ENCODE data around the gene GNA15.

GNA15 gene

GRCh38 chr19:3186160-3186688 lies 50.4 kb downstream of the GNA15 start:
- WGBS (ENCODE audit: insufficient coverage) = 0% methylated on average over 34 of the region's 38 CpGs
- Histone ChIP-seq H3K27ac (ENCODE audit: insufficient read depth in 1 of 2, low read depth in 1 of 2, low read length in 2 of 2, poor library complexity in 1 of 2, severe bottlenecking in 2 of 2) (peak overlapping the region in 1 of 2 experiments; percentile 79), H3K27me3 (replicated peaks in 2 of 5; ENCODE audit: control insufficient read depth in 4 of 5, insufficient read depth in 5 of 5, low read length in 4 of 5) (no peaks in the 10 kb centered on the region), H3K4me1 (ENCODE audit: control extremely low read depth in 1 of 4, control insufficient read depth in 4 of 4, insufficient read depth in 4 of 4, low read length in 3 of 4) (peaks cover 0 to 71% (median 61%) of the 10 kb centered on the region in 4 experiments), H3K9me3 (ENCODE audit: control extremely low read depth in 1 of 5, control insufficient read depth in 4 of 5, insufficient read depth in 2 of 5, low read depth in 1 of 5, low read length in 4 of 5) (no peaks in the 10 kb centered on the region), H3K36me3 (ENCODE audit: control insufficient read depth in 4 of 4, insufficient read depth in 4 of 4, low read length in 3 of 4) (peaks cover 2 to 47% (median 9%) of the 10 kb centered on the region in 4 experiments), H3K4me3 (ENCODE audit: control insufficient read depth in 1 of 7, extremely low read depth in 1 of 7, insufficient read depth in 4 of 7, low read depth in 2 of 7, low read length in 6 of 7) (peak overlapping the region; percentile 56 to 94 (median 85))
- DNase-seq = no peak
- ChIA-PET CTCF (no interaction called here), POLR2A (interaction anchor here (0.5 to 2.0 kb wide), 2 partner anchors 21 to 1018 kb away, joined by 4 to 7 read pairs; no protein-coding TSS in a partner anchor)

GRCh38 chr19:3186891-3187661 lies 51.2 kb downstream of the GNA15 start:
- peaks cover 2 to 51% (median 13%) of the 10 kb centered on the region in 4 experiments for H3K36me3 ChIP-seq (ENCODE audit: control insufficient read depth in 4 of 4, insufficient read depth in 4 of 4, low read length in 3 of 4)
- ChIA-PET CTCF (no interaction called here), POLR2A (interaction anchor here (0.5 kb wide), 1 partner anchor 1017 kb away, joined by 4 read pairs; no protein-coding TSS in a partner anchor)
- peak overlapping the region; percentile 56 to 94 (median 85) for H3K4me3 ChIP-seq (ENCODE audit: control insufficient read depth in 1 of 7, extremely low read depth in 1 of 7, insufficient read depth in 4 of 7, low read depth in 2 of 7, low read length in 6 of 7)
- DNase-seq = no peak
- peak overlapping the region in 1 of 2 experiments; percentile 79 for H3K27ac ChIP-seq (ENCODE audit: insufficient read depth in 1 of 2, low read depth in 1 of 2, low read length in 2 of 2, poor library complexity in 1 of 2, severe bottlenecking in 2 of 2)
- no peaks in the 10 kb centered on the region for H3K9me3 ChIP-seq (ENCODE audit: control extremely low read depth in 1 of 5, control insufficient read depth in 4 of 5, insufficient read depth in 2 of 5, low read depth in 1 of 5, low read length in 4 of 5)
- peaks cover 0 to 62% (median 54%) of the 10 kb centered on the region in 4 experiments for H3K4me1 ChIP-seq (ENCODE audit: control extremely low read depth in 1 of 4, control insufficient read depth in 4 of 4, insufficient read depth in 4 of 4, low read length in 3 of 4)
- 88% methylated on average over 19 of the region's 23 CpGs for WGBS (ENCODE audit: insufficient coverage)
- no peaks in the 10 kb centered on the region for H3K27me3 ChIP-seq (replicated peaks in 2 of 5; ENCODE audit: control insufficient read depth in 4 of 5, insufficient read depth in 5 of 5, low read length in 4 of 5)

DNA sequence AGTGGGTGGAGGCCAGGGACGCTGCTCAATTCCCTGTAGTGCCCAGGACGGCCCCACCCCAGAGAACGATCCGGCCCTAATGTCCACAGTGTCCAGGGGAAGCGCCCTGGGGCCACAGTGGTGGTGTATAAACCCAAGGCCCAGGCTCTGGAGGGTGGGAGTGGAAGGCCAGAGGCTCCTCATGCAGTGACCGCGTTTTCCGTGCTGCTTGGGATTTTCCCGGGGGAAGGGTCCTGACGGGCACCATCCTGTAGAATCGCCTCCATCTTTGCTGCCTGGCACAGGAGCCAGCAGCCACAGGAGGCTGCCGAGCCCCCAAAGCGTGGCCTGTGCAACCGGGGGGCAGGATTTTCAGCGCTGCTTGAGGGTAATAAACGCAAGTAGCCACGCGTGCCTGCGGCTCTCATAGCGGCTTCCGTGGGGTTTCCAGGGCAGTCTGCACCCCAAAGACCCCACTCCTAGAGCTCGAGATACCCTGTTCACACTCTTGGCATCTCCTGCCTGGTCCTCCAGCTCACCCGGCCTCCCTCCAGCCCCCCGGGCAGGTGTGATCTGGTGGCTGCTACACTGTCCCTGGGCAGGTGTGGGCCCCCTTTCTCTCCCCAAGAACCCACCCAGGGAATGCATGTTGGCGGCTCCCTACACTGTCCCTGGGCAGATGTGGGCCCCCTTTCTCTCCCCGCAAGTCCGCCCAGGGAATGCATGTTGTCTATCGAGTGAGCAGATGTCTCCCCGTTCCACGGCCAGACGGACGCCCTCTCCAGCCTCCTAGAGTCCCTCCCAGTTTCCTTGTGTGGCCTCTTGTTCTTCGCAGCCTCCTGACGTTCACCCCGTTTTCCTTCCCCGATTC lies 52.1 kb downstream of the GNA15 start:
- Histone ChIP-seq H3K36me3 (ENCODE audit: control insufficient read depth in 4 of 4, insufficient read depth in 4 of 4, low read length in 3 of 4) (peaks cover 2 to 50% (median 13%) of the 10 kb centered on the region in 4 experiments), H3K9me3 (ENCODE audit: control extremely low read depth in 1 of 5, control insufficient read depth in 4 of 5, insufficient read depth in 2 of 5, low read depth in 1 of 5, low read length in 4 of 5) (no peaks in the 10 kb centered on the region), H3K27me3 (replicated peaks in 2 of 5; ENCODE audit: control insufficient read depth in 4 of 5, insufficient read depth in 5 of 5, low read length in 4 of 5) (no peaks in the 10 kb centered on the region), H3K27ac (ENCODE audit: insufficient read depth in 1 of 2, low read depth in 1 of 2, low read length in 2 of 2, poor library complexity in 1 of 2, severe bottlenecking in 2 of 2) (no peak overlapping the region), H3K4me3 (ENCODE audit: control insufficient read depth in 1 of 7, extremely low read depth in 1 of 7, insufficient read depth in 4 of 7, low read depth in 2 of 7, low read length in 6 of 7) (peak overlapping the region in 2 of 7 experiments; percentile 19 to 84), H3K4me1 (ENCODE audit: control extremely low read depth in 1 of 4, control insufficient read depth in 4 of 4, insufficient read depth in 4 of 4, low read length in 3 of 4) (peaks cover 0 to 58% (median 52%) of the 10 kb centered on the region in 4 experiments)
- POLR2A ChIA-PET = no interaction called here
- CTCF ChIA-PET = no interaction called here
- 93% methylated on average over 34 of the region's 36 CpGs for WGBS (ENCODE audit: insufficient coverage)
- no peak for DNase-seq

DNA sequence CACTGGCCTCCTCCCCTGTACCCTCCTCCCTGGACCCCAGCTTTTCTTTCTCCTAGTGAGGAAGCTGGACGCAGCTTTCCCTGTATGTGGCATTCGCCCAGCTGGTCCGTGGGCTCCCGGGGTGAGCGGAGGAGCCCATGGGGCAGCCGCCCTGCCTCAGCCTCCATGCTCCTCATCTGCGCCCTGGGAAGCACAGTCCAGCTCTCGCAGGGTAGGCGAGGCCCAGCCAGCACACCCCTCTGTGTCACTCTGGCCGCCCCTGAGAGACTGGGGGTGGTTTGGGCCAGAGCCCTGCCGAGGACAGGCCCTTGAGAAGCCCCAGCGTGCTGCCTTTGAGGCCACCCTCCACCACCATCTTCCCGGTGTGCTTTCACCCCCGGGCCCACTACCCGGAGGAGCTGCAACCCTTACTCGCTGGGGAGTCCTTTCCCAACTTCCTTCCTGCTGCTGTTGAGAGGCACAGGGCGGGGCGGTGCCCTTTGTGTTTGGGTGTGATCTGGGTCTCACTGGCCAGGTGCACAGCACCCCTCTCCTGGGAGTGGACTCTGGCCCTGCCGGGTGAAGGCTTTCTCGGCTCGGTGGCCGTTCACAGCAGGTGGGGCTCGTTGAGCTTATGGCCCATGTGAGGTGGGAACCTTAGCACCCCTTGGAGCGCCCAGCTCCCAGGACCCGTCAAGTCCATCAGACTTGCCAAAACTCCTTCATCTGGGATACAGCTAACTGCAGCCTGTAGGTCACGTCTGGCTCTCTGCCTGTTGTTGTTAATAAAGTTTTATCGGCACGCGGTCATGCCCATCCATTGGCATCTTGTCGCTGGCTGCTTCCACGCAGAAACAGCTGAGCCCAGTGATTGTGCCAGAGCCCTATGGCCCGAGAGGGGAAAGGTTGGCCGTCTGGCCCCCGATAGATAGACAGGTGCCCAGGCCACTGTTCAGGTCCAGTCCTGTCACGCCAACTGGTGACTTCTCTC lies 53.1 kb downstream of the GNA15 start:
- POLR2A ChIA-PET = interaction anchor here (0.5 kb wide), 1 partner anchor 124 kb away, joined by 3 read pairs; no protein-coding TSS in a partner anchor
- WGBS (ENCODE audit: insufficient coverage) = 71% methylated on average over 28 of the region's 35 CpGs
- CTCF ChIA-PET = no interaction called here
- Histone ChIP-seq H3K4me3 (ENCODE audit: control insufficient read depth in 1 of 7, extremely low read depth in 1 of 7, insufficient read depth in 4 of 7, low read depth in 2 of 7, low read length in 6 of 7) (peak overlapping the region in 4 of 7 experiments; percentile 19 to 45 (median 34)), H3K36me3 (ENCODE audit: control insufficient read depth in 4 of 4, insufficient read depth in 4 of 4, low read length in 3 of 4) (peaks cover 2 to 45% (median 11%) of the 10 kb centered on the region in 4 experiments), H3K4me1 (ENCODE audit: control extremely low read depth in 1 of 4, control insufficient read depth in 4 of 4, insufficient read depth in 4 of 4, low read length in 3 of 4) (peaks cover 0 to 62% (median 55%) of the 10 kb centered on the region in 4 experiments), H3K27me3 (replicated peaks in 2 of 5; ENCODE audit: control insufficient read depth in 4 of 5, insufficient read depth in 5 of 5, low read length in 4 of 5) (no peaks in the 10 kb centered on the region), H3K9me3 (ENCODE audit: control extremely low read depth in 1 of 5, control insufficient read depth in 4 of 5, insufficient read depth in 2 of 5, low read depth in 1 of 5, low read length in 4 of 5) (no peaks in the 10 kb centered on the region), H3K27ac (ENCODE audit: insufficient read depth in 1 of 2, low read depth in 1 of 2, low read length in 2 of 2, poor library complexity in 1 of 2, severe bottlenecking in 2 of 2) (peak overlapping the region in 1 of 2 experiments; percentile 5)
- peak in 1 of 3 donors; percentile 12 for DNase-seq

DNA sequence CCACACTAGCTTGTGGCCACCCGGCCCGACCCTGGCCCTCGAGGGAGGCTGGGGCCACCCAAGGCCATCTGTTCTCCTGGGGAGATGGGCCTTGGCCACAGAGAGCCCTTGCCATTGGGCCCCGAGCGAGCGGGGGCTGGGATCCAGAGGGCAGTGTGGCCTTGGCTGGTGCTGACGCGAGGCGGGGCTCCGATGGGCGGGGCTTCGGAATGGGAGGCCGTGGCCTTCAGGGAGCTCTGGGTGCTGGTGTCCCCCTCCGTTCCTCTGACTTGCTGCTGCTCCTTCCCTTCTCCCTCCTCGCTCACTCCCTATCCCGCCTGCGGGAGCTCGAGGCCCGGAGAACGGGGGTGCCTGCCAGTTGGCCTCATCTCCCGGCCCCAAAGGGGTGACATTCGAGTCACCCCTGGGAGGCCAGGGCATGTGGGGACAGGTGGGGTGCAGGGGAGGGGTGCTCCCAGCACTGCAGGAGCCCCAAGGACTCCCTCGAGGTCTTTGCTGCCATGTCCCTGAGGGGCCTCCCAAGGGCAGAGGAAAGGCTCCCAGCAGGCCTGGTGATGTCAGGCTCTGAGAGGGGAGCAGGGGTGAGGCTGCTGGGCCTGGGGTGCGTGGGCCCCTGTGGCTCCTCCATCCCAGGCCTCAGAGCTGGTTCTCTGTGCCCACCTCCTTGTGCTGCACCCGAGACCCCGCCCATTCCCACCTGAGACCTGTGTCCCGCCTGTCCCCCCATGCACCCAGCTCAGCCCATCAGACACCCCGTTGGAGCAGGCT lies 54.1 kb downstream of the GNA15 start:
- H3K9me3 ChIP-seq (ENCODE audit: control extremely low read depth in 1 of 5, control insufficient read depth in 4 of 5, insufficient read depth in 2 of 5, low read depth in 1 of 5, low read length in 4 of 5) = no peaks in the 10 kb centered on the region
- DNase-seq = no peak
- WGBS (ENCODE audit: insufficient coverage) = 97% methylated on average over 25 of the region's 28 CpGs
- peaks cover 0 to 48% (median 9%) of the 10 kb centered on the region in 4 experiments for H3K36me3 ChIP-seq (ENCODE audit: control insufficient read depth in 4 of 4, insufficient read depth in 4 of 4, low read length in 3 of 4)
- no peaks in the 10 kb centered on the region for H3K27me3 ChIP-seq (replicated peaks in 2 of 5; ENCODE audit: control insufficient read depth in 4 of 5, insufficient read depth in 5 of 5, low read length in 4 of 5)
- CTCF ChIA-PET = no interaction called here
- H3K27ac ChIP-seq (ENCODE audit: insufficient read depth in 1 of 2, low read depth in 1 of 2, low read length in 2 of 2, poor library complexity in 1 of 2, severe bottlenecking in 2 of 2) = no peak overlapping the region
- no peak overlapping the region for H3K4me3 ChIP-seq (ENCODE audit: control insufficient read depth in 1 of 7, extremely low read depth in 1 of 7, insufficient read depth in 4 of 7, low read depth in 2 of 7, low read length in 6 of 7)
- peaks cover 0 to 59% (median 51%) of the 10 kb centered on the region in 4 experiments for H3K4me1 ChIP-seq (ENCODE audit: control extremely low read depth in 1 of 4, control insufficient read depth in 4 of 4, insufficient read depth in 4 of 4, low read length in 3 of 4)
- POLR2A ChIA-PET = no interaction called here

DNA sequence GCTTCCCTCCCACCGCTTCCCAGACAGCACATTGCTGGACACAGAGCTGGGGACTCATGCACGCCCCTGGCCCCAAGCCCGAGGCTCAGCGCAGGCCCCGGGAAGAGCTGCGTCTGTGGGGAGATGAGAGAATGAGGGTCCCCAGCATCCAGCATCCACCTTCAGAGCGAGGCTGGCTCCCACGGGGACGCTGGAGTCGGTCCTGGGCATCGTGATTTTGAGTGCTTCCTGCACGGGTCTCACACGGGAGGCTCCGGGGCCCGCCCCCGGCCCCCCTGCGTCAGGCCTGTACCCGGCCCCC lies 54.6 kb downstream of the GNA15 start:
- no peak overlapping the region for H3K4me3 ChIP-seq (ENCODE audit: control insufficient read depth in 1 of 7, extremely low read depth in 1 of 7, insufficient read depth in 4 of 7, low read depth in 2 of 7, low read length in 6 of 7)
- ChIA-PET CTCF (no interaction called here), POLR2A (no interaction called here)
- peaks cover 0 to 55% (median 48%) of the 10 kb centered on the region in 4 experiments for H3K4me1 ChIP-seq (ENCODE audit: control extremely low read depth in 1 of 4, control insufficient read depth in 4 of 4, insufficient read depth in 4 of 4, low read length in 3 of 4)
- 97% methylated on average over 15 of the region's 18 CpGs for WGBS (ENCODE audit: insufficient coverage)
- no peaks in the 10 kb centered on the region for H3K9me3 ChIP-seq (ENCODE audit: control extremely low read depth in 1 of 5, control insufficient read depth in 4 of 5, insufficient read depth in 2 of 5, low read depth in 1 of 5, low read length in 4 of 5)
- H3K27ac ChIP-seq (ENCODE audit: insufficient read depth in 1 of 2, low read depth in 1 of 2, low read length in 2 of 2, poor library complexity in 1 of 2, severe bottlenecking in 2 of 2) = no peak overlapping the region
- DNase-seq = no peak
- no peaks in the 10 kb centered on the region for H3K27me3 ChIP-seq (replicated peaks in 2 of 5; ENCODE audit: control insufficient read depth in 4 of 5, insufficient read depth in 5 of 5, low read length in 4 of 5)
- H3K36me3 ChIP-seq (ENCODE audit: control insufficient read depth in 4 of 4, insufficient read depth in 4 of 4, low read length in 3 of 4) = peaks cover 0 to 50% (median 10%) of the 10 kb centered on the region in 4 experiments
